ENCODE results near the gene SVIL. TPM values are rescaled to one million over a fixed set of nuclear protein-coding genes. Genes with fewer than 3 reads are reported as not detected.

SVIL gene
- polyA plus RNA-seq, 1 donor from 2014 or later: 7.3 TPM

DNA sequence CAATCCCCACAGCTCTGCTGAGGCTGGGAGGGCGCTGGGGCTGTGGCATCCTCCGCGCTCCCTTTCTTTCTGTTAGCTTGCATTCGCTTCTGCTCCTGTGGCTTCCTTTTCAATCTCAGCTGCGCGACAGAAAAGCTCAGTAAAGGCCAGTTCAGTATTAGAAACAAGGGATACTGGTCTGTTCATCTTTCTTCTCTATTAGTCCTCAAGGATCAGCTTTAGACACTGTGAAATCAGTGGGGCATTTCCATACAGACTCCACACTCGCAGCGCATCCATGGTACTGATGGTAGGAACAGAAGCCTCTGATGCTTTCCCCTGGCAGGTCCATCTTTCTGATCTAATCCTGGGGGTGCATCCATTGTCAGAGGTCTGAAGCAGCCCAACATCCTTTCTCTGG lies 182.2 kb downstream of the SVIL start:
- Histone ChIP-seq H3K27me3 (ENCODE audit: insufficient read depth, low read depth, low read length) (no peaks in the 10 kb centered on the region), H3F3A (ENCODE audit: insufficient read depth, low read length, poor library complexity, severe bottlenecking) (no peaks in the 10 kb centered on the region), H3K9me3 (ENCODE audit: low read length) (no peaks in the 10 kb centered on the region), H3K36me3 (ENCODE audit: insufficient read depth, low read length) (no peaks in the 10 kb centered on the region), H3K9me2 (ENCODE audit: insufficient read depth, low read length) (no peaks in the 10 kb centered on the region), H3K9ac (ENCODE audit: low read length) (no peak overlapping the region), H2AFZ (ENCODE audit: low read depth, low read length) (no peak overlapping the region), H4K20me1 (ENCODE audit: insufficient read depth) (no peaks in the 10 kb centered on the region), H3K79me2 (replicated peaks; ENCODE audit: insufficient read depth, low read length) (no peaks in the 10 kb centered on the region), H3K4me2 (ENCODE audit: low read length) (no peak overlapping the region), H3K27ac (ENCODE audit: low read length) (no peak overlapping the region), H3K4me3 (ENCODE audit: low read length) (no peak overlapping the region)
- TF ChIP-seq, protein P1, sequence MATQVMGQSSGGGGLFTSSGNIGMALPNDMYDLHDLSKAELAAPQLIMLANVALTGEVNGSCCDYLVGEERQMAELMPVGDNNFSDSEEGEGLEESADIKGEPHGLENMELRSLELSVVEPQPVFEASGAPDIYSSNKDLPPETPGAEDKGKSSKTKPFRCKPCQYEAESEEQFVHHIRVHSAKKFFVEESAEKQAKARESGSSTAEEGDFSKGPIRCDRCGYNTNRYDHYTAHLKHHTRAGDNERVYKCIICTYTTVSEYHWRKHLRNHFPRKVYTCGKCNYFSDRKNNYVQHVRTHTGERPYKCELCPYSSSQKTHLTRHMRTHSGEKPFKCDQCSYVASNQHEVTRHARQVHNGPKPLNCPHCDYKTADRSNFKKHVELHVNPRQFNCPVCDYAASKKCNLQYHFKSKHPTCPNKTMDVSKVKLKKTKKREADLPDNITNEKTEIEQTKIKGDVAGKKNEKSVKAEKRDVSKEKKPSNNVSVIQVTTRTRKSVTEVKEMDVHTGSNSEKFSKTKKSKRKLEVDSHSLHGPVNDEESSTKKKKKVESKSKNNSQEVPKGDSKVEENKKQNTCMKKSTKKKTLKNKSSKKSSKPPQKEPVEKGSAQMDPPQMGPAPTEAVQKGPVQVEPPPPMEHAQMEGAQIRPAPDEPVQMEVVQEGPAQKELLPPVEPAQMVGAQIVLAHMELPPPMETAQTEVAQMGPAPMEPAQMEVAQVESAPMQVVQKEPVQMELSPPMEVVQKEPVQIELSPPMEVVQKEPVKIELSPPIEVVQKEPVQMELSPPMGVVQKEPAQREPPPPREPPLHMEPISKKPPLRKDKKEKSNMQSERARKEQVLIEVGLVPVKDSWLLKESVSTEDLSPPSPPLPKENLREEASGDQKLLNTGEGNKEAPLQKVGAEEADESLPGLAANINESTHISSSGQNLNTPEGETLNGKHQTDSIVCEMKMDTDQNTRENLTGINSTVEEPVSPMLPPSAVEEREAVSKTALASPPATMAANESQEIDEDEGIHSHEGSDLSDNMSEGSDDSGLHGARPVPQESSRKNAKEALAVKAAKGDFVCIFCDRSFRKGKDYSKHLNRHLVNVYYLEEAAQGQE (IDR thresholded peaks at IDR 0.05; ENCODE audit: borderline replicate concordance): no peak
- no peak for TF ChIP-seq RAD21 (conservative IDR thresholded peaks at IDR 0.05)
- no peak for TF ChIP-seq EP300 (conservative IDR thresholded peaks at IDR 0.05; ENCODE audit: poor library complexity, severe bottlenecking)
- TF ChIP-seq EZH2 (IDR thresholded peaks at IDR 0.05; ENCODE audit: borderline replicate concordance, insufficient read depth, low read length, poor library complexity, severe bottlenecking): no peak
- TF ChIP-seq TAF1 (IDR thresholded peaks at IDR 0.05; ENCODE audit: low read depth): no peak
- TF ChIP-seq, protein P2, sequence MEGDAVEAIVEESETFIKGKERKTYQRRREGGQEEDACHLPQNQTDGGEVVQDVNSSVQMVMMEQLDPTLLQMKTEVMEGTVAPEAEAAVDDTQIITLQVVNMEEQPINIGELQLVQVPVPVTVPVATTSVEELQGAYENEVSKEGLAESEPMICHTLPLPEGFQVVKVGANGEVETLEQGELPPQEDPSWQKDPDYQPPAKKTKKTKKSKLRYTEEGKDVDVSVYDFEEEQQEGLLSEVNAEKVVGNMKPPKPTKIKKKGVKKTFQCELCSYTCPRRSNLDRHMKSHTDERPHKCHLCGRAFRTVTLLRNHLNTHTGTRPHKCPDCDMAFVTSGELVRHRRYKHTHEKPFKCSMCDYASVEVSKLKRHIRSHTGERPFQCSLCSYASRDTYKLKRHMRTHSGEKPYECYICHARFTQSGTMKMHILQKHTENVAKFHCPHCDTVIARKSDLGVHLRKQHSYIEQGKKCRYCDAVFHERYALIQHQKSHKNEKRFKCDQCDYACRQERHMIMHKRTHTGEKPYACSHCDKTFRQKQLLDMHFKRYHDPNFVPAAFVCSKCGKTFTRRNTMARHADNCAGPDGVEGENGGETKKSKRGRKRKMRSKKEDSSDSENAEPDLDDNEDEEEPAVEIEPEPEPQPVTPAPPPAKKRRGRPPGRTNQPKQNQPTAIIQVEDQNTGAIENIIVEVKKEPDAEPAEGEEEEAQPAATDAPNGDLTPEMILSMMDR (IDR thresholded peaks at IDR 0.05; ENCODE audit: poor library complexity, severe bottlenecking): no peak
- TF ChIP-seq MXI1 (conservative IDR thresholded peaks at IDR 0.05; ENCODE audit: poor library complexity, severe bottlenecking): no peak
- TF ChIP-seq POLR2AphosphoS5 (IDR thresholded peaks at IDR 0.05): no peak
- no peak for TF ChIP-seq SMC3 (conservative IDR thresholded peaks at IDR 0.05; ENCODE audit: poor library complexity)

DNA sequence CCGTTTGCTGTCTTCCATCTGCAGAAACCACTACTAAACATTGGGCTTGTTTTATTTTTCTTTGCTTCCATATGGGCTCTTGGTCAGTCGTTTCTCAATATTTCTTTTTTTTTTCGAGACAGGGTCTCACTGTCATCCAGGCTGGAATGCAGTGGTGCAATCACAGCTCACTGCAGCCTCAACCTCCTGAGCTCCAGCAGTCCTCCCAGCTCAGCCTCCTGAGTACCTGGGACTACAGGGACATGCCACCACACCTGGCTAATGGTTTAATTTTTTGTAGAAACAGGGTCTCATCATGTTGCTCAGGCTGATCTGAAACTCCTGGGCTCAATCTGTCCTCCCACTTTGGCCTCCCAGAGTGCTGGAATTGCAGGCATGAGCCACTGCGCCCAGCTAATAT lies 182.8 kb downstream of the SVIL start:
- Histone ChIP-seq H3K27me3 (ENCODE audit: insufficient read depth, low read depth, low read length) (no peaks in the 10 kb centered on the region), H3K9ac (ENCODE audit: low read length) (no peak overlapping the region), H4K20me1 (ENCODE audit: insufficient read depth) (no peaks in the 10 kb centered on the region), H3K27ac (ENCODE audit: low read length) (no peak overlapping the region), H3K4me3 (ENCODE audit: low read length) (no peak overlapping the region), H3F3A (ENCODE audit: insufficient read depth, low read length, poor library complexity, severe bottlenecking) (no peaks in the 10 kb centered on the region), H3K36me3 (ENCODE audit: insufficient read depth, low read length) (no peaks in the 10 kb centered on the region), H3K79me2 (replicated peaks; ENCODE audit: insufficient read depth, low read length) (no peaks in the 10 kb centered on the region), H3K9me2 (ENCODE audit: insufficient read depth, low read length) (no peaks in the 10 kb centered on the region), H3K4me2 (ENCODE audit: low read length) (no peak overlapping the region), H2AFZ (ENCODE audit: low read depth, low read length) (no peak overlapping the region), H3K9me3 (ENCODE audit: low read length) (no peaks in the 10 kb centered on the region)
- TF ChIP-seq RAD21 (conservative IDR thresholded peaks at IDR 0.05) (no peak), EZH2 (IDR thresholded peaks at IDR 0.05; ENCODE audit: borderline replicate concordance, insufficient read depth, low read length, poor library complexity, severe bottlenecking) (no peak), TAF1 (IDR thresholded peaks at IDR 0.05; ENCODE audit: low read depth) (no peak), SMC3 (conservative IDR thresholded peaks at IDR 0.05; ENCODE audit: poor library complexity) (no peak), MXI1 (conservative IDR thresholded peaks at IDR 0.05; ENCODE audit: poor library complexity, severe bottlenecking) (no peak), POLR2AphosphoS5 (IDR thresholded peaks at IDR 0.05) (no peak), EP300 (conservative IDR thresholded peaks at IDR 0.05; ENCODE audit: poor library complexity, severe bottlenecking) (no peak)
- TF ChIP-seq, protein P2 (IDR thresholded peaks at IDR 0.05; ENCODE audit: poor library complexity, severe bottlenecking): no peak
- TF ChIP-seq, protein P1 (IDR thresholded peaks at IDR 0.05; ENCODE audit: borderline replicate concordance): no peak
